Measurements from ENCODE around the gene CD37. TPM values are rescaled to one million over a fixed set of nuclear protein-coding genes. Genes with fewer than 3 reads are reported as not detected.
A peak's percentile ranks its signal among the peaks of the same experiment; 100 is the strongest.

CD37 gene
- 148 and 174 TPM in 2 replicates for total RNA-seq (2013; cell fraction: nucleolus; rRNA removed)
- total RNA-seq (2014; rRNA removed), result 106 and 121 TPM in 2 replicates
- 142 and 155 TPM in 2 replicates for total RNA-seq (2014; rRNA removed; fragmentation: Illumina TruSeq; extraction: Trizol)
- 256 and 267 TPM in 2 replicates for total RNA-seq (2021)
- 158 TPM for polyA plus RNA-seq (2011; ENCODE audit: low read depth)
- 17.7 and 34.1 TPM in 2 replicates for polyA plus RNA-seq (2011; rRNA removed)
- 110 and 112 TPM in 2 replicates for polyA plus RNA-seq (2011; cell fraction: cytosol; rRNA removed)
- 182 and 224 TPM in 2 replicates for polyA plus RNA-seq (2011; cell fraction: nucleus; rRNA removed)
- polyA plus RNA-seq (2012), result 332 and 419 TPM in 2 replicates
- polyA plus RNA-seq (2014; fragmentation: Illumina TruSeq; extraction: Trizol), result 243 and 359 TPM in 2 replicates
- polyA plus RNA-seq (2014; fragmentation: Nextera tagmentation; extraction: Ambion mirVana), result 10 to 100 TPM; 46.7 to 48.0 TPM
- polyA plus RNA-seq (2014; rRNA removed), result 161 and 178 TPM in 2 replicates
- polyA plus RNA-seq (2016; fragmentation: Nextera tagmentation; extraction: Ambion mirVana), result 10 to 100 TPM; 88.5 to 93.9 TPM
- 147 and 209 TPM in 2 replicates for polyA minus RNA-seq (2011; rRNA and poly(A)+ RNA removed)
- polyA minus RNA-seq (2011; cell fraction: cytosol; rRNA and poly(A)+ RNA removed), result 76.3 and 87.6 TPM in 2 replicates
- 43.4 and 77.2 TPM in 2 replicates for polyA minus RNA-seq (2011; cell fraction: nucleus; rRNA and poly(A)+ RNA removed)
- percentile 93 among the genes with signal in this experiment for Bru-seq, nascent RNA
- percentile 95 among the genes with signal in this experiment for BruChase-seq, experiment 1, labeled RNA remaining after a 6-hour chase
- percentile 87 among the genes with signal in this experiment for BruChase-seq, experiment 2, labeled RNA remaining after a 2-hour chase
- long read RNA-seq, experiment 1, transcript CD37-201 (8 exons, 1,265 nt), result major isoform, 28 of 42 reads
- long read RNA-seq, experiment 1, partial matches to known transcripts, result 2 of 42 reads
- long read RNA-seq, experiment 1, other reads (novel, unspliced or antisense), result 6 of 42 reads
- long read RNA-seq, experiment 2, transcript CD37-201 (8 exons, 1,265 nt), result major isoform, 7 of 10 reads
- long read RNA-seq, experiment 2, partial matches to known transcripts, result 1 of 10 reads
- long read RNA-seq, experiment 2, other reads (novel, unspliced or antisense), result 2 of 10 reads

DNA sequence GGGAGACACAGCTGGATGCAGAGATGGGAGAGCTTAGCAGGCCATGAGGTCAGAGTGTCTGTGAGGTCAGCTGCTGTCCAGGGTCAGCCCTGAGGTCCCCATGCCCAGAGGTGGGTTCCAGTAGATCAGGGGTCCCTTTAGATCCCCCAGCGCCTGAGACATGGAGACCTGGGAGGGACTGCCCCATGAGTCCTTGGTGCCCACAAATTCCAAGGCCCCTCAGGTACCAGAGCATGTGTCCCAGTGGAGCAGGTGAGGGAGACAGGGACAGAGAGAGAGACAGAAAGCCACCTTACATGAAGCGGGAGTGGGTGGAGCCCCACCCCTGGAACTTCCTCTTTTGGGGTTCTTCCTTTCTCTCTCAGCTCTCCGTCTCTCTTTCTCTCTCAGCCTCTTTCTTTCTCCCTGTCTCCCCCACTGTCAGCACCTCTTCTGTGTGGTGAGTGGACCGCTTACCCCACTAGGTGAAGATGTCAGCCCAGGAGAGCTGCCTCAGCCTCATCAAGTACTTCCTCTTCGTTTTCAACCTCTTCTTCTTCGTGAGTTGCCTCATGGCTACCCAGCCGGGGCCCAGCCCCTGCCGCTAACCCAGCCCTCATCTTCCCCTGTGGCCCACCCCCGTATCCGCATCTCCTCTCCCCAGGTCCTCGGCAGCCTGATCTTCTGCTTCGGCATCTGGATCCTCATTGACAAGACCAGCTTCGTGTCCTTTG lies at the start of gene CD37:
Gene CD37 (plus strand): TSS at position 336 of the 713 bp plus-strand sequence. CDS start 135 bp downstream, at position 471.
- FAIRE-seq, result peak; percentile 75
- SMC1A ChIA-PET (ENCODE audit: uncharacterized antibody, unreplicated experiment), result interaction anchor here (0.8 to 1.9 kb wide), 6 partner anchors 9 to 160 kb away, joined by 3 to 8 read pairs (median 4); partner anchors contain the start of gene SLC6A16
- Histone ChIP-seq H3K36me3 (ENCODE audit: control insufficient read depth in 2 of 2, insufficient read depth in 2 of 2, low read length in 1 of 2) (0 out of 4 replicates have a peak, but pooled peaks cover 0 to 3% of the 10 kb centered on the region in 2 experiments), H3K9me3 (replicated peaks; ENCODE audit: control insufficient read depth, insufficient read depth, low read length) (no peaks in the 10 kb centered on the region), H3K9ac (ENCODE audit: control insufficient read depth, insufficient read depth, low read length) (peak within 1 kb of the TSS; percentile 94), H3K4me3 (peak within 1 kb of the TSS; percentile 86), H2AFZ (ENCODE audit: control insufficient read depth, low read depth, low read length) (peak within 1 kb of the TSS; percentile 77), H3K27me3 (replicated peaks in 1 of 2; ENCODE audit: control insufficient read depth in 2 of 2, insufficient read depth in 2 of 2, low read length in 1 of 2) (no peaks in the 10 kb centered on the region), H4K20me1 (ENCODE audit: control insufficient read depth, insufficient read depth) (no peaks in the 10 kb centered on the region), H3K27ac (ENCODE audit: control insufficient read depth, insufficient read depth) (peak within 1 kb of the TSS; percentile 98), H3K4me1 (ENCODE audit: control insufficient read depth, insufficient read depth, low read length) (peaks cover 60% of the 10 kb centered on the region), H3K4me2 (ENCODE audit: control insufficient read depth, insufficient read depth) (peak within 1 kb of the TSS; percentile 99), H3K79me2 (ENCODE audit: control insufficient read depth, insufficient read depth, low read length) (peaks cover 43% of the 10 kb centered on the region)
- DNase-seq (ENCODE audit: low read depth, low spot score), result no peak
- ATAC-seq, result peak; percentile 56
- in situ Hi-C loops (cut with MboI), result no loop called here
- intact Hi-C loops (cut with micrococcal nuclease; ENCODE audit: unreplicated experiment), result no loop called here
- 2% methylated on average over 13 of the region's 13 CpGs for WGBS (ENCODE audit: insufficient coverage, insufficient replicate concordance, low lambda C conversion rate, missing lambda C conversion rate)
- BruUV-seq (replicated peaks), result TSS peak; percentile 69
- RAD21 ChIA-PET (ENCODE audit: unreplicated experiment), result interaction anchor here (0.8 to 1.5 kb wide), 4 partner anchors 9 to 135 kb away, joined by 3 to 10 read pairs (median 4); partner anchors contain the start of gene ALDH16A1
- CTCF ChIA-PET, result interaction anchor here (0.5 to 1.6 kb wide), 6 partner anchors 18 to 138 kb away, joined by 3 to 7 read pairs (median 4); partner anchors contain the start of genes FLT3LG and TEAD2
- POLR2A ChIA-PET, result interaction anchor here (0.5 to 3.5 kb wide), 4 partner anchors 9 to 1165 kb away, joined by 3 to 24 read pairs (median 6); partner anchors contain the start of genes GYS1 and RUVBL2
- TF ChIP-seq MXI1 (IDR thresholded peaks at IDR 0.05; ENCODE audit: low read depth, low read length), result no peak
- 0 out of 2 replicates have a peak, but pooled peaks have one; percentile 50 for TF ChIP-seq ATF7 (IDR thresholded peaks at IDR 0.05; ENCODE audit: low read depth)
- TF ChIP-seq, protein P1, sequence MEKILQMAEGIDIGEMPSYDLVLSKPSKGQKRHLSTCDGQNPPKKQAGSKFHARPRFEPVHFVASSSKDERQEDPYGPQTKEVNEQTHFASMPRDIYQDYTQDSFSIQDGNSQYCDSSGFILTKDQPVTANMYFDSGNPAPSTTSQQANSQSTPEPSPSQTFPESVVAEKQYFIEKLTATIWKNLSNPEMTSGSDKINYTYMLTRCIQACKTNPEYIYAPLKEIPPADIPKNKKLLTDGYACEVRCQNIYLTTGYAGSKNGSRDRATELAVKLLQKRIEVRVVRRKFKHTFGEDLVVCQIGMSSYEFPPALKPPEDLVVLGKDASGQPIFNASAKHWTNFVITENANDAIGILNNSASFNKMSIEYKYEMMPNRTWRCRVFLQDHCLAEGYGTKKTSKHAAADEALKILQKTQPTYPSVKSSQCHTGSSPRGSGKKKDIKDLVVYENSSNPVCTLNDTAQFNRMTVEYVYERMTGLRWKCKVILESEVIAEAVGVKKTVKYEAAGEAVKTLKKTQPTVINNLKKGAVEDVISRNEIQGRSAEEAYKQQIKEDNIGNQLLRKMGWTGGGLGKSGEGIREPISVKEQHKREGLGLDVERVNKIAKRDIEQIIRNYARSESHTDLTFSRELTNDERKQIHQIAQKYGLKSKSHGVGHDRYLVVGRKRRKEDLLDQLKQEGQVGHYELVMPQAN (conservative IDR thresholded peaks at IDR 0.05), result 0 out of 2 replicates have a peak, but pooled peaks have one; percentile 0
- TF ChIP-seq, protein P2, sequence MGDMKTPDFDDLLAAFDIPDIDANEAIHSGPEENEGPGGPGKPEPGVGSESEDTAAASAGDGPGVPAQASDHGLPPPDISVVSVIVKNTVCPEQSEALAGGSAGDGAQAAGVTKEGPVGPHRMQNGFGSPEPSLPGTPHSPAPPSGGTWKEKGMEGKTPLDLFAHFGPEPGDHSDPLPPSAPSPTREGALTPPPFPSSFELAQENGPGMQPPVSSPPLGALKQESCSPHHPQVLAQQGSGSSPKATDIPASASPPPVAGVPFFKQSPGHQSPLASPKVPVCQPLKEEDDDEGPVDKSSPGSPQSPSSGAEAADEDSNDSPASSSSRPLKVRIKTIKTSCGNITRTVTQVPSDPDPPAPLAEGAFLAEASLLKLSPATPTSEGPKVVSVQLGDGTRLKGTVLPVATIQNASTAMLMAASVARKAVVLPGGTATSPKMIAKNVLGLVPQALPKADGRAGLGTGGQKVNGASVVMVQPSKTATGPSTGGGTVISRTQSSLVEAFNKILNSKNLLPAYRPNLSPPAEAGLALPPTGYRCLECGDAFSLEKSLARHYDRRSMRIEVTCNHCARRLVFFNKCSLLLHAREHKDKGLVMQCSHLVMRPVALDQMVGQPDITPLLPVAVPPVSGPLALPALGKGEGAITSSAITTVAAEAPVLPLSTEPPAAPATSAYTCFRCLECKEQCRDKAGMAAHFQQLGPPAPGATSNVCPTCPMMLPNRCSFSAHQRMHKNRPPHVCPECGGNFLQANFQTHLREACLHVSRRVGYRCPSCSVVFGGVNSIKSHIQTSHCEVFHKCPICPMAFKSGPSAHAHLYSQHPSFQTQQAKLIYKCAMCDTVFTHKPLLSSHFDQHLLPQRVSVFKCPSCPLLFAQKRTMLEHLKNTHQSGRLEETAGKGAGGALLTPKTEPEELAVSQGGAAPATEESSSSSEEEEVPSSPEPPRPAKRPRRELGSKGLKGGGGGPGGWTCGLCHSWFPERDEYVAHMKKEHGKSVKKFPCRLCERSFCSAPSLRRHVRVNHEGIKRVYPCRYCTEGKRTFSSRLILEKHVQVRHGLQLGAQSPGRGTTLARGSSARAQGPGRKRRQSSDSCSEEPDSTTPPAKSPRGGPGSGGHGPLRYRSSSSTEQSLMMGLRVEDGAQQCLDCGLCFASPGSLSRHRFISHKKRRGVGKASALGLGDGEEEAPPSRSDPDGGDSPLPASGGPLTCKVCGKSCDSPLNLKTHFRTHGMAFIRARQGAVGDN (IDR thresholded peaks at IDR 0.05), result peak; percentile 67
- TF ChIP-seq ZBED1 (IDR thresholded peaks at IDR 0.05; ENCODE audit: borderline replicate concordance), result peak; percentile 61; the same call in 1 of the 2 replicates
- TF ChIP-seq USF2 (IDR thresholded peaks at IDR 0.05; ENCODE audit: borderline replicate concordance, low read depth, low read length), result no peak

All from GM12878 (cell line).